Brain pericyte (primary cell): Measurements from ENCODE around the gene PKD2L1.
"Not testable (repeated sequence)": the region's sequence is repeated elsewhere in the genome, so short reads cannot be mapped to it uniquely, and the experiment has no call there.

Experiments
- DNase-seq: peaks from one replicate; pipeline ENCODE4 v3.0.0-alpha.2; 2012; ENCODE audit warnings: low read depth, low spot score

PKD2L1 gene

DNA sequence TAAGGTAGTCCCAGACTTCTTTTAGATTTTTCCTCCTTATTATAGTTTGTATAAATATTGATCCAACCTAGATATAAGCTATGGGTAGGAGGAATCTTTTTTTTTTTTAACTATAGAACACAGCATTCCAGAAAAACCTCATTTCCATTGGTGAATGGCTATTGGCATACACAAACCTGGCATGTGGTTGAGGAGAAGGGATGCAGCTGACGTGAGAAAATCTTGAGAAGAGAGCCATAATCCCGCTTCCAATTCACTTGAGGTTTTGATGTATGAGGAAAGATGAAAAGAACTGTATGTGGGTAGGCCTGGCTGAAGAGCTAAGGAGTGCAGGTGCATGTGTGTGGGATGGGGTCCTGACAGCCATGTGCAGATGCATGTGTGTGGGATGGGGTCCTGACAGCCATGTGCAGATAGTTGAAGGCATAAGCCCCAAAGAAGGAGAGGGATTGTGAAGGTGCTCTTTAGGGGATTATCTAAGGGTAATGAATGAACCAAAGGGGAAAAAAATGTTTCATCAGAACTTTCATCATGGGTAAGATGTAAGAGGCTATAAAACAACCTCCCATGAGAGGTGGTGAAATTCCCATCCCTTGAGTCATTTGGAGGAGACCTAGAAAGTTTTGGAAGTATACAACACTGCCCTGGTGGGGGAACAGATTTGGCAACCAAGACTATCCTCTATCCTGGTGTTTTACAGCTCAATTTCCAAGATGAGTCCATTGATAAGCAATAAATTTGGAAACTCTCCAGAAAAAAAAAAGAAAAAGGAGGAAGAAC is 3.8 kb upstream of the PKD2L1 start:
- no peak for DNase-seq

DNA sequence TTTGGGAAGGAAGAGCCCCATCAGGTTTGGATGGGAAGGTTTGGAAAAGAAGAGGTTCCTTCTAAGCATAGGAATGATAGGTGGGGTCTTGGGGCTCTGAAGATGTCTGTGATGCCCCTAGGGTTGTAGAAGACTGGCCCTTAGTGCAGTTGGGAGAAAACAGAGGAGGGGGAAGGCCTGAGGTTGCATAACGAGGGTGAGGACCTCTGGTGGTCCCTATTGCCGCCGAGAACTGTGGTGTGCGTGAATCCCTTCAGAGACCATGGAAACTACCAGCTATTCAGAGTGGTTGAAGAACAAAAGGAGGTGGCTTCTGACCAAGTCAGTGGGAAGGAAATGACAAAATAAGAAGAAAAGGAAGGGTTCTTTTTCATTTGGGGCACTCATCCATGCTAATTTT is 3.1 kb upstream of the PKD2L1 start:
- no peak for DNase-seq

GRCh38 chr10:100328198-100328597 is 1.8 kb downstream of the PKD2L1 start:
- DNase-seq = no peak

DNA sequence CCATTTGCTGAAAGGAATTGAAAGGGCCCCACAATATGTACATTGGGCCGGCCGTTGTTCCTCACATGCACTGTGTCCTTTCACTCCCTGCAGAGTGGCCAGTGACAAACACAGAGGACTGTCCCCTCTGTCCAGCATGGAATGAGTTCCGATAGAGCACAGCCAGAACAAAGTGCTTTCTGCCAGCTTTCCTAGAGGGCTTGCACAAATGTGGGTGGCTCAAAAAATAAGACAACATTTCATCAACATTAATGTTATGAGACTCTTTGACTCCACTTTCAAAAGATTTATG is 2.4 kb downstream of the PKD2L1 start:
- DNase-seq = no peak

DNA sequence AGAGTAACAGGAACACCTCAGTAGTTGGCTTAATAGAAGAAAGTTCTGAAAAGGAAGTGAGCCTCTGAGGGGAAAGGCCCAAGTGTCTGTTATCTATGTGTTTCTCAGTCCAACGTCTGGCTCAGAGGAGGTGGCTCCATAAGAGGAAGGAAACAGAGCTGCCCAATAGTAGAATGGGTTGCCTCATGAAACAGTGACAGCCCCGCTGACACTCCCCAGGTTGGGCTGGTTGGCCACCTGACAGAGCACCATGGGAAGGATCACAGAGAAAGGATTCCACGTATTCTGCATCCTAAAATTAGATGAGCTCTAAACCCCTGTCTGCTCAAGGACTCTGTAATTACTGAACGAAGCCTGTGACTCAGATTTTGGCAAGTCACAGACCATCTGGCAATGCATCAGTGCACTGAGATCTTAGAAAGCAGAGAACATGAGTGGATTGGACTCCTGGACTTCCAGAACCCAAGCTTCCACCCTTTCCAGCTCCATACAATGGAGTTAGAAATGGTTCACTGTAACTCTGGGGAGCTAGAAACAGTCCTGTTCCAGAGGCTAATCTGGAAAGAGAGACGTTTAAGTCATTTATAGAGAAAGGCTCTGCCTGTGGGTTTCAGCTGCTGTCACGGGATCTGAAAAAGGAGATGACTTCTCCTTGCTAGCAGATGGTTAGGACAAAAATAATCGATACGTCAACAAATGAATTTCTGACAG is 2.9 kb downstream of the PKD2L1 start:
- DNase-seq = no peak

DNA sequence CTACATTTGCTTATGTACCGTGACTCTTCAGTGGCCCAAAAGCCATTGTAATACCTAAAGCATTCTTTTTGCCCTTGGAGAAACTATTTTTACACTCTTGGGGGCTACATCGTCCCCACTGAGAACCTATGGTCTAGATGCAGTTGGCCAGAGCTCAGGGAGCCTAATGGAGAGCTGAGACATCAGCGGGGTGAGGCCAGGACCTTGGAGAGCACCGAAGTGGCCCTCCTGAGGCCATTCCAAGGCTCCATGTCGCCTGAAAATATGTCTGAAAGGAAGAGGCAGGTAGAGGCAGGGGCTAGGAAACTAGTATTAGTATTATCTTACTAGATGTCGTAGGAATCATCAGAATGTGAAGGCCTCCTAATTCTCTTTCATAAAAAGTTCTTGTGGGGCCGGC is 4.9 kb downstream of the PKD2L1 start:
- no peak for DNase-seq

- no peak for DNase-seq
These were observed 10.2 kb downstream of the PKD2L1 start for GRCh38 chr10:100319707-100320402.

- no peak for DNase-seq
These were observed 11.8 kb downstream of the PKD2L1 start for GRCh38 chr10:100318207-100318606.

- DNase-seq = no peak
These were observed 14.4 kb downstream of the PKD2L1 start for GRCh38 chr10:100315615-100316014.

GRCh38 chr10:100311298-100311697 is 18.7 kb downstream of the PKD2L1 start:
- no peak for DNase-seq

DNA sequence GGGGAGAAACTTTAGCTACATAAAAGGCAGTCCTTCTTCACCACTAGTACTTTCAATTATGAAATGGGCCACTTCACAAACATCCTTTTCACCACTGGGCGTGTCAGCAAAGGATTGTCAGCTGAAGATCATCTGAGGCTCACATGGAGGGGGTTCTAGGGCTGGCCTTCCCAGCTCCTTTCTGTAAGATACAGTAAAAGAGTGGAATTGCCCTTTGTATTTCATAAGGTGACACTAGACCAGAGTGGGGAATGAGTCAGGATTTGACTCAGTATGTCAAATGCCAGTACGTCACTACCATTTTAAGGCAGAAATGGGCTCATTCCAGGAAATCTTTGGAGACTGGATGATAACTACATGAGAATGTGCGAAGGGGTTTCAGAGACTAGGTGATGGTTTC is 22.3 kb downstream of the PKD2L1 start:
- no peak for DNase-seq

DNA sequence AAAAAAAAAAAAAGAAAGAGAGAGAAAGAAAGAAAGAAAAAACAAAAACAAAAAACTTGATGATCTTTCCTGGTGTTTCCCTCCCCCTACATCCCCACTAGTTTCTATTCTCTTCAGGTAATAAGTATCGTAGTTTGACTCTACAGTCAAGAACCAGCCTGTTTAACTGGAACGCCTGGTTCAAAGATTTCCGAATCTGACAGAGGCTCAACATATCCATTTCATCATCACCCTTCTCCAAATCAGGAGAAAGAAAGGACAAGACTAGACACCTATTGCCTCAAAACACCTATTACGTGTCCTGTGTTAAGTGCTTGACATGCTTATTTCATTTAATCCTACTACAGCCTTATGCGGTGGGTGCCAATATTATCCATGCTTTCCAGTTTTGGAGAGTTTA is 23.2 kb downstream of the PKD2L1 start:
- no peak for DNase-seq

DNA sequence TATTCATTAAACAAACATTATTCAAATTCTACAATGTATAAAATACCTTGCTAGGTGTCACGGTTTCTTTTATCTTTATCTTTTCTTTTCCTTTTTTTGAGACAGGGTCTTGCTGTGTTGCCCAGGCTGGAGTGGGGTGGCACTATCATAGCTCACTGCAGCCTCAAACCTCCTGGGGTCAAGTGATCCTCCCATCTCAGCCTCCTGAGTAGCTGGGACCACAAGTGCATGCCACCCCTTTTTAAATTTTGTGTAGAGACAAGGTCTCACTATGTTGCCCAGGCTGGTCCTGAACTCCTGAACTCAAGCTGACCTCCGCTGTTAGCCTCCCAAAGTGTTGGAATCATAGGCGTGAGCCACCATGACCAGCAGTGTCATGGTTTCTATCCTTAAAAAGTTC is 25.6 kb downstream of the PKD2L1 start:
- DNase-seq = no peak

- DNase-seq = no peak
These were observed 26.2 kb downstream of the PKD2L1 start for GRCh38 chr10:100303724-100304319.

DNA sequence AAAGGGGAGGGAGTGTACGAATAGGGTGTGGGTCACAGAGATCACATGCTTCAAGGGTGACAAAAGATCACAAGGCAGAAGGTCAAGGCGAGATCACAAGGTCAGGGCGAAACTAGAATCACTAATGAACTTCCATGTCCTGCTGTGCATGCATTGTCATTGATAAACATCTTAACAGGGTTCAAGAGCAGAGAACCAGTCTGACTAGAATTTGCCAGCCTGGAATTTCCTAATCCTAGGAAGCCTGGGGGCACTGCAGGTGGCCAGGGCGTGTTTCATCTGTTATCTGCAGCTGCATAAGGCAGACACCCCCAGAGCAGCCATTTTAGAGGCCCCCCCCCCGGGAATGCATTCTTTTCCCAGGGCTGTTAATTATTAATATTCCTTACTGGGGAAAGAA is 28.9 kb downstream of the PKD2L1 start:
- DNase-seq = not testable (repeated sequence)

DNA sequence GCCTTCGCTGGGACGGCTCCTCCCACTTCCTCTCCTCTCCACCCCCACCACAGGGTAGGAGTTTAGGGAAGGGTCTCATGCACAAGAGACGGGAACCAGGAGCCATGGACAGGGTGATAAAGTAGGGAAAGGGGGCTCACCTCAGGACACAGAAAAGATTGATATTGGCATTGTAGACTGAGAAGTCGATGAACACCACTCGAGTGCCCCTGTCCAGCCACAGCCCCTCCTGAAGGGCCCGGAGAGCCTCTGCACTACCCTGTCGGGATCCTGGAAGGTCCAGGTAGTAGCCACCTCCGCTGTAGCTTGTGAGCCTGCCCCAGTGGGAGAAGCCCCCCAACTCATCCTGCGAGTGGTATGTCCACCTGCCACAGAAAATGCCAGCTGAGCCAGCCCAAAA is 32.8 kb downstream of the PKD2L1 start:
- DNase-seq = no peak

DNA sequence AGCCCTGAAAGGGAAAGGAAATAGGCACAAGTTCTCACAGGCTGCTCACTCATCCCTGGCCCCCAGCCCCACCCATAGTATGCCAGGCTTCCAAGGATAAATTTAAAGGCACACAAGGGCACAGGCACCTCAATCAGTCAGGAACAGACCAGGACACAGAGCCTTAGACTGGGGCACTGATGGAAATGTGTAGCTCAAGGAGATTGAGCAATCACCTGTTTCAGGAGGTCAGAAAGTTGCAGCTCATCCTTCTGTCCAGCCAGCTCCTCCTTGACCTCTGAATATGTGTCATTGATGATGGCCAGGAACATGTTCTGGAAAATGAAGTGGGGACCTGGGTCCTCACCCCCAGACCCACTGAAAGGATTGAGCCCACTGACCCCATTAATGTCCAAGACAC is 37.0 kb downstream of the PKD2L1 start:
- DNase-seq = no peak

DNA sequence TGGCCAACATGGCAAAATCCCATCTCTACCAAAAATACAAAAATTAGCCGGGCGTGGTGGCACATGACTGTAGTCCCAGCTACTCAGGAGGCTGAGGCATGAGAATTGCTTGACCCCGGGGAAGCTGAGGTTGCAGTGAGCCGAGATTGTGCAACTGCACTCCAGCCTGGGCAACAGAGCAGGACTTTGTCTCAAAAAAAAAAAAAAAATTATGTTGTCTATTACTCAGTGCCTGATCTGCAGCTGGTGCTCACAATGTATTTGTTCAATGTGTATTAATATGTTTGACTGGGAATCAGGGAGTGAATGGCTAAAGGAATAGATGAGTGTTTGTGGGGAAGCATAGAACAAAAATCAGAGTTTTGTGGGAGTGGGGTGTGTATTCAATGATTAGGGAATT is 37.7 kb downstream of the PKD2L1 start:
- DNase-seq = not testable (repeated sequence)

GRCh38 chr10:100291356-100291755 is 38.7 kb downstream of the PKD2L1 start:
- no peak for DNase-seq

- DNase-seq = no peak
These were observed 40.4 kb downstream of the PKD2L1 start for GRCh38 chr10:100289641-100290040.

- no peak for DNase-seq
These were observed 41.8 kb downstream of the PKD2L1 start for GRCh38 chr10:100288196-100288595.

DNA sequence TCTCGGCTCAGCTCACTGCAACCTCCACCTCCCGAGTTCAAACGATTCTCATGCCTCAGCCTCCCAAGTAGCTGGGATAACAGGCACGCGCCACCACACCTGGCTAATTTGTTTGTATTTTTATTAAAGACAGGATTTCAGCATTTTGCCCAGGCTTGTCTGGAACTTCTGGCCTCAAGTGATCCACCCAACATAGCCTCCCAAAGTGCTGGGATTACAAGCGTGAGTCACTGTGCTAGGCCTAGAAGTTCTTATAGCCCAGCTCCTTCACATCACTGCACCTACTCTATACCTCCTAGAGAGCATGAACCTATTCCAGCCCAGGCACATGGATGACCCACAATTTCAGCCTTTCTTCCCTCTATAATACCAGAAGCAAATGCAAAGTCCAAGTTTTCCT is 42.3 kb downstream of the PKD2L1 start:
- no peak for DNase-seq
